GM12878 (cell line): ENCODE measurements around the gene KLF11. TPM values are rescaled to one million over a fixed set of nuclear protein-coding genes. Genes with fewer than 3 reads are reported as not detected.

Source experiments
- ATAC-seq: fragments of 200-7000 bp; cut with Tn5 transposase; 3 replicates; pipeline ENCODE4 v1.9.1; 2020; ENCODE audit warnings: mild to moderate bottlenecking, moderate library complexity
- BruUV-seq: library from RNA; stranded (reverse); fragments of 400-500 nt; replicated peaks from 2 replicates; lab custom pipeline; 2021; lab: Mats Ljungman, UMichigan
- CTCF ChIA-PET: fragments of 300-600 bp; sonication (Branson Sonifier 250); formaldehyde crosslinking; extraction: SDS; loops from one replicate; lab custom pipeline; 2021; ENCODE audit warnings: inconsistent platforms; lab: Yijun Ruan, JAX
- POLR2A ChIA-PET: fragments of 350-600 bp; formaldehyde crosslinking; extraction: SDS; loops from one replicate; lab custom pipeline; 2021; ENCODE audit warnings: inconsistent platforms; lab: Charles Lee
- RAD21 ChIA-PET: fragments of 300-600 bp; sonication (Branson Sonifier 250); formaldehyde crosslinking; loops from one replicate; lab custom pipeline; 2023; ENCODE audit warnings: antibody characterized with exemption; ENCODE audit not compliant: unreplicated experiment; lab: Charles Lee
- SMC1A ChIA-PET: fragments of 300-600 bp; sonication (Branson Sonifier 250); formaldehyde crosslinking; loops from one replicate; lab custom pipeline; 2023; ENCODE audit not compliant: unreplicated experiment, uncharacterized antibody; lab: Charles Lee
- DNase-seq: peaks from one replicate; pipeline ENCODE4 v3.0.0-alpha.2; 2011; ENCODE audit warnings: low read depth, low spot score
- FAIRE-seq: peaks from 3 replicates; lab custom pipeline; 2011; peaks lifted over from hg19 to GRCh38; lab: Jason Lieb, UNC
- H2AFZ ChIP-seq: 2 replicates; pipeline ENCODE4 v1.6.0; 2011; ENCODE audit warnings: low read depth, low read length, control low read depth; ENCODE audit not compliant: control insufficient read depth
- H3K27ac ChIP-seq: 2 replicates; pipeline ENCODE4 v1.5.1; 2011; ENCODE audit warnings: control low read depth; ENCODE audit not compliant: control insufficient read depth, insufficient read depth
- H3K27me3 ChIP-seq, 2 experiments: replicated peaks in 1 of 2; 2 replicates each; pipeline versions ENCODE4 v1.6.0 to v1.6.1; 2011; ENCODE audit warnings: low read length in 1 of 2; ENCODE audit not compliant: control insufficient read depth in 2 of 2, insufficient read depth in 2 of 2
- H3K36me3 ChIP-seq, 2 experiments: 2 replicates each; pipeline ENCODE4 v1.5.1; 2011; ENCODE audit warnings: low read length in 1 of 2; ENCODE audit not compliant: control insufficient read depth in 2 of 2, insufficient read depth in 2 of 2
- H3K4me1 ChIP-seq: 2 replicates; pipeline ENCODE4 v1.6.1; 2011; ENCODE audit warnings: mild to moderate bottlenecking, low read length, moderate library complexity, mixed read lengths; ENCODE audit not compliant: control insufficient read depth, insufficient read depth
- H3K4me2 ChIP-seq: 2 replicates; pipeline ENCODE4 v1.6.0; 2011; ENCODE audit warnings: control low read depth; ENCODE audit not compliant: control insufficient read depth, insufficient read depth
- H3K4me3 ChIP-seq: fragments of 200-600 bp; sonication (generic); 2 replicates; pipeline ENCODE4 v1.5.1; 2016
- H3K79me2 ChIP-seq: 2 replicates; pipeline ENCODE4 v1.6.0; 2011; ENCODE audit warnings: low read length; ENCODE audit not compliant: control insufficient read depth, insufficient read depth
- H3K9ac ChIP-seq: 2 replicates; pipeline ENCODE4 v1.8.0; 2011; ENCODE audit warnings: low read length, control low read depth, mixed read lengths; ENCODE audit not compliant: control insufficient read depth, insufficient read depth
- H3K9me3 ChIP-seq: replicated peaks from 3 replicates; pipeline ENCODE4 v1.5.1; 2011; ENCODE audit warnings: mild to moderate bottlenecking, low read length; ENCODE audit not compliant: control insufficient read depth, insufficient read depth
- H4K20me1 ChIP-seq: 2 replicates; pipeline ENCODE4 v1.6.0; 2011; ENCODE audit not compliant: control insufficient read depth, insufficient read depth
- CBX5 ChIP-seq: sonication (generic); IDR thresholded peaks from 2 replicates; pipeline ENCODE4 v1.6.1; 2016; ENCODE audit warnings: low read depth, moderate library complexity, mild to moderate bottlenecking, inconsistent platforms
- E2F4 ChIP-seq: IDR thresholded peaks from 2 replicates; pipeline ENCODE4 v1.6.1; 2012; ENCODE audit warnings: low read depth, low read length, improper control_type of control experiment
- FOXK2 ChIP-seq: fragments of 450-650 bp; IDR thresholded peaks from 2 replicates; pipeline ENCODE4 v1.6.1; 2017; ENCODE audit warnings: mild to moderate bottlenecking, moderate library complexity
- FOXM1 ChIP-seq: IDR thresholded peaks from 2 replicates; pipeline ENCODE4 v1.6.1; 2012; ENCODE audit warnings: low read depth, mild to moderate bottlenecking, inconsistent platforms, low read length, moderate library complexity
- NFYB ChIP-seq: IDR thresholded peaks from 2 replicates; pipeline ENCODE4 v1.6.1; 2011; ENCODE audit warnings: low read depth, mild to moderate bottlenecking, low read length, improper control_type of control experiment, moderate library complexity; ENCODE audit not compliant: insufficient read depth
- PAX5 ChIP-seq: IDR thresholded peaks from 2 replicates; pipeline ENCODE4 v1.6.1; 2011; ENCODE audit warnings: low read depth, low read length, borderline replicate concordance
- POU2F2 ChIP-seq: IDR thresholded peaks from 3 replicates; pipeline ENCODE4 v1.6.1; 2011; ENCODE audit warnings: low read depth, mild to moderate bottlenecking, low read length, borderline replicate concordance
- RFX5 ChIP-seq: IDR thresholded peaks from 2 replicates; pipeline ENCODE4 v1.6.1; 2011; ENCODE audit warnings: low read depth, low read length, improper control_type of control experiment
- TCF3 ChIP-seq: IDR thresholded peaks from 2 replicates; pipeline ENCODE4 v1.6.1; 2012; ENCODE audit warnings: low read depth, mild to moderate bottlenecking, low read length, borderline replicate concordance; ENCODE audit not compliant: insufficient read depth
- WGBS: methylation state at CpG from one replicate; pipeline ENCODE4 v1.1.6; 2016; ENCODE audit warnings: low lambda C conversion rate; ENCODE audit not compliant: insufficient replicate concordance, insufficient coverage; ENCODE audit errors: missing lambda C conversion rate; 5-methylcytosine and 5-hydroxymethylcytosine counted together
- in situ Hi-C: fragments of 300-500 bp; cut with MboI; formaldehyde crosslinking; loops from 9 replicates; pipeline ENCODE4 v1.14.3; 2018; ENCODE audit warnings: mixed read lengths
- intact Hi-C: fragments of 100-400 bp; cut with micrococcal nuclease; formaldehyde crosslinking; loops from one replicate; pipeline ENCODE4 v1.14.2; 2022; ENCODE audit not compliant: unreplicated experiment
- polyA plus RNA-seq, 11 experiments: library from polyadenylated mRNA; depleted of rRNA in 4 of 11; unstranded in 6 of 11; stranded (reverse) in 5 of 11; fragments of >200 nt; fragmentation: Nextera tagmentation in 4 of 11; fragmentation: Illumina TruSeq in 1 of 11; extraction: Ambion mirVana in 4 of 11; extraction: Trizol in 1 of 11; gene quantifications; 1 replicate in 1 of 11; 2 replicates in 10 of 11; pipeline versions ENCODE4 v1.2.1 to v1.2.3, GENCODE V29; 2011 to 2016; ENCODE audit warnings: inconsistent platforms in 2 of 11, missing spikeins in 2 of 11, low read depth in 1 of 11
- total RNA-seq, 4 experiments: library from RNA; depleted of rRNA in 3 of 4; stranded (reverse); fragments of >200 nt in 3 of 4; fragmentation: Illumina TruSeq in 1 of 4; extraction: Trizol in 1 of 4; gene quantifications; 2 replicates each; pipeline versions ENCODE4 v1.2.1 to v1.2.3, GENCODE V29; 2013 to 2021

Gene KLF11
- total and polyA plus RNA-seq, 10 of the 15 experiments (the other 5 are each of a cell fraction or from before 2014, with no cell fraction given), result 0.03 to 0.54 (median 0.14) TPM; not detected in 1

DNA sequence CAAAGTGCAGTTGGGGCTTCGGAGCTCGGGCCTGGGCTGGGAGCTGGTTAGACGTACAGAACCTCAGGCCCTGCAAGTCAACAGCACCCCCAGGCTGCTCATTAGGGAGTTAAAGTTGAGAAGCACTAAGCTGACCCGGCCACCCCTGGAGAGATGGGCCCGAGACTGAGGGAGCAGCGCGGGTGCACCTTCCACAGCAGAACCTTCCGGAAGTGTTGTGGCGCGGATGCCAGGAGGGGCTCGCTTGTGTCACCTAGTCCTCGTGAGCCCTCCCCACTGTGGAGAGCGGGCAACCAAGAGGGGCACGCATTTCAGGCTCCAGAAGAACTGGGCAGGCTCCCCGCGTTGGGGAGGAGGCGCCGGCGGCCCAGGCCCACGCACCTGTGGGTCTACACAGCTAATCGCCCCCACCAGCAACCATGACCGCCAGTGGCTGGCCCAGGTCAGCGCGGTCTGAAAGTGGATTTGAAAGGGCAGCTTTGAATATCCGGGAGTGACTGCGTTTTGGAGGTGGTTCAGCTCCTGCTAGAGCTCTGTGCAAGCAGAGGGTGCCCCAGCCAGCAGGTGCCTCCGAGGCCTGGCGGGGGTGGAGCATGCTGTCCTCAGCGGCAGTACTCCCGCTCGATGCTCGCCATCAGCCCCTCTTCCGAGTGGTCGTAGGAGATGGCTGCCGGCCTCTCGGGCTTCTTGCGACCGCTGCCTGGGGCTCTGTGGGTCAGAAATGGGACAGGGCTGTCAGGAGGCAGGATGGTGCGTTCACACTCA lies 15.1 kb downstream of the KLF11 start:
- CTCF ChIA-PET, result interaction anchor here (1.2 to 2.5 kb wide), 3 partner anchors 10 to 39 kb away, joined by 3 to 11 read pairs (median 6); no protein-coding TSS in a partner anchor
- WGBS, result 80% methylated on average over 39 of the region's 39 CpGs
- no peak overlapping the region for H3K4me2 ChIP-seq

More for the DNA sequence above, 15.1 kb downstream of the KLF11 start:
- POLR2A ChIA-PET, result interaction anchor here (0.5 kb wide), 1 partner anchor 9 kb away, joined by 5 read pairs; no protein-coding TSS in a partner anchor
- BruUV-seq, result no TSS peak
- DNase-seq, result no peak
- no peak for FAIRE-seq
- H3K4me1 ChIP-seq, result no peaks in the 10 kb centered on the region
- no peak overlapping the region for H3K4me3 ChIP-seq
- H3K36me3 ChIP-seq, result no peaks in the 10 kb centered on the region
- no peaks in the 10 kb centered on the region for H3K79me2 ChIP-seq
- SMC1A ChIA-PET, result no interaction called here
- H4K20me1 ChIP-seq, result no peaks in the 10 kb centered on the region
- H3K9ac ChIP-seq, result no peak overlapping the region
- ATAC-seq, result 0 out of 3 replicates have a peak, but pooled peaks have one; percentile 15
- no peaks in the 10 kb centered on the region; a peak in 1 of 4 replicates for H3K27me3 ChIP-seq
- no peak overlapping the region for H2AFZ ChIP-seq
- intact Hi-C loops, result no loop called here
- TF ChIP-seq RFX5 (no peak), POU2F2 (no peak), PAX5 (no peak), TCF3 (no peak), FOXM1 (no peak), E2F4 (no peak), NFYB (no peak), FOXK2 (no peak), CBX5 (no peak)
- in situ Hi-C loops, result no loop called here
- RAD21 ChIA-PET, result no interaction called here
- no peak overlapping the region for H3K27ac ChIP-seq
- no peaks in the 10 kb centered on the region for H3K9me3 ChIP-seq
